ENCODE data around the gene SEC23IP. TPM values are rescaled to one million over a fixed set of nuclear protein-coding genes. Genes with fewer than 3 reads are reported as not detected.

Gene SEC23IP
- total RNA-seq, 1 donor from 2014 or later, result 90.6 TPM

- no peaks in the 10 kb centered on the region for H4K20me1 ChIP-seq (ENCODE audit: insufficient read depth, low read length)
- no peaks in the 10 kb centered on the region for H3K9me3 Mint-ChIP-seq (ENCODE audit: unreplicated experiment)
- H3K27me3 ChIP-seq (ENCODE audit: insufficient read depth, low read length), result no peaks in the 10 kb centered on the region
- H3K27me3 Mint-ChIP-seq (ENCODE audit: low read depth, unreplicated experiment), result no peaks in the 10 kb centered on the region
- H3K4me1 ChIP-seq (ENCODE audit: insufficient read depth, low read length), result peaks cover 16% of the 10 kb centered on the region
- H3K9me3 ChIP-seq (ENCODE audit: insufficient read depth, low read depth, low read length), result no peaks in the 10 kb centered on the region
- H3K4me3 Mint-ChIP-seq (ENCODE audit: unreplicated experiment), result peak overlapping the region; percentile 4
- H3K4me1 Mint-ChIP-seq (ENCODE audit: low read depth, unreplicated experiment), result peaks cover 17% of the 10 kb centered on the region
- H3K4me3 ChIP-seq (ENCODE audit: insufficient read depth, low read depth, low read length), result no peak overlapping the region
- H3K4me2 ChIP-seq (ENCODE audit: low read length), result peak overlapping the region; percentile 59
- no peak for FAIRE-seq
- no peak for DNase-seq (ENCODE audit: low read depth)
- H3K27ac ChIP-seq (ENCODE audit: low read depth, low read length), result peak overlapping the region; percentile 76
- peaks cover 45% of the 10 kb centered on the region for H3K36me3 ChIP-seq (ENCODE audit: insufficient read depth, low read length)
- H3K27ac Mint-ChIP-seq (ENCODE audit: unreplicated experiment), result peak overlapping the region; percentile 82
- no peak overlapping the region for H3K9ac ChIP-seq (ENCODE audit: low read length)
- TF ChIP-seq EZH2 (IDR thresholded peaks at IDR 0.05; ENCODE audit: insufficient read depth, low read length) (no peak), CTCF (IDR thresholded peaks at IDR 0.05; ENCODE audit: insufficient read depth, low read depth, low read length) (no peak)
- peaks cover 16% of the 10 kb centered on the region for H3K36me3 Mint-ChIP-seq (ENCODE audit: low read depth, unreplicated experiment)
- no peak overlapping the region for H2AFZ ChIP-seq (ENCODE audit: low read depth, low read length)
- H3K79me2 ChIP-seq (ENCODE audit: insufficient read depth, low read length), result peaks cover 4% of the 10 kb centered on the region
Observed at GRCh38 chr10:119849944-119850343, 42.6 kb upstream of the SEC23IP start.

GRCh38 chr10:119852277-119852676 is 40.3 kb upstream of the SEC23IP start:
- no peaks in the 10 kb centered on the region for H3K9me3 Mint-ChIP-seq (ENCODE audit: unreplicated experiment)
- no peak overlapping the region for H3K4me3 ChIP-seq (ENCODE audit: insufficient read depth, low read depth, low read length)
- no peaks in the 10 kb centered on the region for H4K20me1 ChIP-seq (ENCODE audit: insufficient read depth, low read length)
- H2AFZ ChIP-seq (ENCODE audit: low read depth, low read length), result no peak overlapping the region
- peaks cover 16% of the 10 kb centered on the region for H3K4me1 ChIP-seq (ENCODE audit: insufficient read depth, low read length)
- H3K4me3 Mint-ChIP-seq (ENCODE audit: unreplicated experiment), result no peak overlapping the region
- H3K27me3 ChIP-seq (ENCODE audit: insufficient read depth, low read length), result no peaks in the 10 kb centered on the region
- H3K4me2 ChIP-seq (ENCODE audit: low read length), result no peak overlapping the region
- H3K9me3 ChIP-seq (ENCODE audit: insufficient read depth, low read depth, low read length), result no peaks in the 10 kb centered on the region
- peaks cover 6% of the 10 kb centered on the region for H3K79me2 ChIP-seq (ENCODE audit: insufficient read depth, low read length)
- peaks cover 7% of the 10 kb centered on the region for H3K36me3 Mint-ChIP-seq (ENCODE audit: low read depth, unreplicated experiment)
- no peak overlapping the region for H3K27ac ChIP-seq (ENCODE audit: low read depth, low read length)
- peaks cover 28% of the 10 kb centered on the region for H3K36me3 ChIP-seq (ENCODE audit: insufficient read depth, low read length)
- H3K9ac ChIP-seq (ENCODE audit: low read length), result no peak overlapping the region
- FAIRE-seq, result no peak
- H3K27ac Mint-ChIP-seq (ENCODE audit: unreplicated experiment), result no peak overlapping the region
- TF ChIP-seq CTCF (IDR thresholded peaks at IDR 0.05; ENCODE audit: insufficient read depth, low read depth, low read length), result no peak
- no peak for TF ChIP-seq EZH2 (IDR thresholded peaks at IDR 0.05; ENCODE audit: insufficient read depth, low read length)
- no peak for DNase-seq (ENCODE audit: low read depth)
- peaks cover 17% of the 10 kb centered on the region for H3K4me1 Mint-ChIP-seq (ENCODE audit: low read depth, unreplicated experiment)
- no peaks in the 10 kb centered on the region for H3K27me3 Mint-ChIP-seq (ENCODE audit: low read depth, unreplicated experiment)

GRCh38 chr10:119852822-119853221 is 39.7 kb upstream of the SEC23IP start:
- Histone ChIP-seq H4K20me1 (ENCODE audit: insufficient read depth, low read length) (no peaks in the 10 kb centered on the region), H3K4me3 (ENCODE audit: insufficient read depth, low read depth, low read length) (no peak overlapping the region), H3K4me2 (ENCODE audit: low read length) (no peak overlapping the region), H3K9me3 (ENCODE audit: insufficient read depth, low read depth, low read length) (no peaks in the 10 kb centered on the region), H3K27ac (ENCODE audit: low read depth, low read length) (no peak overlapping the region), H3K27me3 (ENCODE audit: insufficient read depth, low read length) (no peaks in the 10 kb centered on the region), H3K36me3 (ENCODE audit: insufficient read depth, low read length) (peaks cover 26% of the 10 kb centered on the region), H3K9ac (ENCODE audit: low read length) (no peak overlapping the region), H3K79me2 (ENCODE audit: insufficient read depth, low read length) (peaks cover 6% of the 10 kb centered on the region), H2AFZ (ENCODE audit: low read depth, low read length) (no peak overlapping the region), H3K4me1 (ENCODE audit: insufficient read depth, low read length) (peaks cover 16% of the 10 kb centered on the region)
- no peak overlapping the region for H3K27ac Mint-ChIP-seq (ENCODE audit: unreplicated experiment)
- peaks cover 7% of the 10 kb centered on the region for H3K36me3 Mint-ChIP-seq (ENCODE audit: low read depth, unreplicated experiment)
- H3K27me3 Mint-ChIP-seq (ENCODE audit: low read depth, unreplicated experiment), result no peaks in the 10 kb centered on the region
- FAIRE-seq (no peak), DNase-seq (ENCODE audit: low read depth) (no peak)
- no peak for TF ChIP-seq EZH2 (IDR thresholded peaks at IDR 0.05; ENCODE audit: insufficient read depth, low read length)
- TF ChIP-seq CTCF (IDR thresholded peaks at IDR 0.05; ENCODE audit: insufficient read depth, low read depth, low read length), result no peak
- H3K4me1 Mint-ChIP-seq (ENCODE audit: low read depth, unreplicated experiment), result peaks cover 17% of the 10 kb centered on the region
- no peaks in the 10 kb centered on the region for H3K9me3 Mint-ChIP-seq (ENCODE audit: unreplicated experiment)
- no peak overlapping the region for H3K4me3 Mint-ChIP-seq (ENCODE audit: unreplicated experiment)

All from astrocyte (in vitro differentiated cells and primary cell).